ENCODE data around the gene FAM193B. TPM values are rescaled to one million over a fixed set of nuclear protein-coding genes. Genes with fewer than 3 reads are reported as not detected.

FAM193B gene
- total and polyA plus RNA-seq, 2 of the 13 experiments (the other 11 are each of a cell fraction or from before 2014, with no cell fraction given), result 21.2 to 40.9 TPM

DNA sequence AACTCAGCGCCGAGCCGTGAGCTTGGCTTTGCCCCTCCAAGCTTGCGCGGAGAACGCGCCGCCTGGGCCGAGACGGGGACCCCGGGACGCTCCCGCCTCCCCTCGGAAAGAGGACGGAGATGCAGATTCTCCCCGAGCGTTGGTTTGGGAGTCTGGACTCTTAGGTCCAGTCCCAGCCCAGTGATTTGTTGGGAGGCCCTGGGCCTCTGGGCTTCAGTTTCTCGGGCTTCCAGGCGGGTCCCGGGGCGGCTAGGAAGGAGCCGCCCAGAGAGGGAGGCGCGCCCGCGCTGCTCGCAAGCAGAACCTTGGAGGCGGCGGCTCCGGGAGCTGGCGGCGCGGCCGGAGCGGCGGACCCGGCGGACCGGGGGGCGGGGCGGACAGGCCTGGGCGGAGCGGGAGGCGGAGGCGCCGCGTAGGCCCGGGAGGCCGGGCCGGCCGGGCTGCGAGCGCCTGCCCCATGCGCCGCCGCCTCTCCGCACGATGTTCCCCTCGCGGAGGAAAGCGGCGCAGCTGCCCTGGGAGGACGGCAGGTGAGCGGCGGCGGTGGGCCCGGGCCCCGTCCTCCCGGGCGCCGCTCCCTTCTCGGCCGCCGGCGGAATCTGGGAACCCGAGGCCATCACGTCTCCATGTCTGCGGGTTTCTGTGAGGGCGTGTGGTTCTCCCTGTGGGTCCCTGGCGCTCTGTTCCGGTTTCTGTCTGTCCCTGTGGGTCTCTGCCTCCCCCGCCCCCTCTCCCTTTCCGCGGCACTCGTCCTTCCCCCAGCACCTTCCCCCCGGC is 45.6 kb upstream of the FAM193B start, which contains the start of gene B4GALT7 (continued):
- TF ChIP-seq, protein P1, sequence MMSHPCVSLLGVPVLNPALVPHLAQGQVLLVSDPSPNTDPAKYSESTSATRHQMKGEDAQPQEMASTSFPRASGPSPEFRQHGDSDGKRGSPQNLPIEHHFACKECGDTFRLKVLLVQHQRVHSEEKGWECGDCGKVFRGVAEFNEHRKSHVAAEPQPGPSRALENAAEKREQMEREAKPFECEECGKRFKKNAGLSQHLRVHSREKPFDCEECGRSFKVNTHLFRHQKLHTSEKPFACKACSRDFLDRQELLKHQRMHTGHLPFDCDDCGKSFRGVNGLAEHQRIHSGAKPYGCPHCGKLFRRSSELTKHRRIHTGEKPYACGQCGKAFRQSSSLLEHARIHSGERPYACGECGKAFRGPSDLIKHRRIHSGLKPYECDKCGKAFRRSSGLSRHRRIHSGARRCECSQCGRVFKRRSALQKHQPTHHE (CRISPR knock-in tag; IDR thresholded peaks at IDR 0.05; ENCODE audit: borderline replicate concordance), result peak; percentile 5; the same call in 1 of the 2 replicates
- TF ChIP-seq RELA (CRISPR knock-in tag; IDR thresholded peaks at IDR 0.05) (peak; percentile 42; the same call in 1 of the 2 replicates), CBFB (CRISPR knock-in tag; IDR thresholded peaks at IDR 0.05) (peak; percentile 14; the same call in 1 of the 2 replicates), MYNN (CRISPR knock-in tag; IDR thresholded peaks at IDR 0.05; ENCODE audit: low read depth) (no peak), ZNF441 (CRISPR knock-in tag; IDR thresholded peaks at IDR 0.05; ENCODE audit: borderline replicate concordance) (peak; percentile 29; the same call in 1 of the 2 replicates), ZSCAN29 (CRISPR knock-in tag; conservative IDR thresholded peaks at IDR 0.05) (peak; percentile 73; the same call in 1 of the 2 replicates), POLR2AphosphoS5 (IDR thresholded peaks at IDR 0.05; ENCODE audit: low read depth, low read length) (peak; percentile 57; the same call in 1 of the 2 replicates), JARID2 (CRISPR knock-in tag; IDR thresholded peaks at IDR 0.05; ENCODE audit: insufficient replicate concordance) (no peak), NR2F2 (IDR thresholded peaks at IDR 0.05; ENCODE audit: borderline replicate concordance, low read depth) (peak; percentile 48; the same call in 1 of the 2 replicates), RBAK (CRISPR knock-in tag; IDR thresholded peaks at IDR 0.05) (no peak), FOSL2 (CRISPR knock-in tag; IDR thresholded peaks at IDR 0.05) (no peak; the same call in 1 of the 2 replicates), POGZ (CRISPR knock-in tag; IDR thresholded peaks at IDR 0.05) (peak; percentile 39; the same call in 1 of the 2 replicates), SAP130 (CRISPR knock-in tag; IDR thresholded peaks at IDR 0.05; ENCODE audit: low read depth) (peak; percentile 68)
- TF ChIP-seq, protein P2, sequence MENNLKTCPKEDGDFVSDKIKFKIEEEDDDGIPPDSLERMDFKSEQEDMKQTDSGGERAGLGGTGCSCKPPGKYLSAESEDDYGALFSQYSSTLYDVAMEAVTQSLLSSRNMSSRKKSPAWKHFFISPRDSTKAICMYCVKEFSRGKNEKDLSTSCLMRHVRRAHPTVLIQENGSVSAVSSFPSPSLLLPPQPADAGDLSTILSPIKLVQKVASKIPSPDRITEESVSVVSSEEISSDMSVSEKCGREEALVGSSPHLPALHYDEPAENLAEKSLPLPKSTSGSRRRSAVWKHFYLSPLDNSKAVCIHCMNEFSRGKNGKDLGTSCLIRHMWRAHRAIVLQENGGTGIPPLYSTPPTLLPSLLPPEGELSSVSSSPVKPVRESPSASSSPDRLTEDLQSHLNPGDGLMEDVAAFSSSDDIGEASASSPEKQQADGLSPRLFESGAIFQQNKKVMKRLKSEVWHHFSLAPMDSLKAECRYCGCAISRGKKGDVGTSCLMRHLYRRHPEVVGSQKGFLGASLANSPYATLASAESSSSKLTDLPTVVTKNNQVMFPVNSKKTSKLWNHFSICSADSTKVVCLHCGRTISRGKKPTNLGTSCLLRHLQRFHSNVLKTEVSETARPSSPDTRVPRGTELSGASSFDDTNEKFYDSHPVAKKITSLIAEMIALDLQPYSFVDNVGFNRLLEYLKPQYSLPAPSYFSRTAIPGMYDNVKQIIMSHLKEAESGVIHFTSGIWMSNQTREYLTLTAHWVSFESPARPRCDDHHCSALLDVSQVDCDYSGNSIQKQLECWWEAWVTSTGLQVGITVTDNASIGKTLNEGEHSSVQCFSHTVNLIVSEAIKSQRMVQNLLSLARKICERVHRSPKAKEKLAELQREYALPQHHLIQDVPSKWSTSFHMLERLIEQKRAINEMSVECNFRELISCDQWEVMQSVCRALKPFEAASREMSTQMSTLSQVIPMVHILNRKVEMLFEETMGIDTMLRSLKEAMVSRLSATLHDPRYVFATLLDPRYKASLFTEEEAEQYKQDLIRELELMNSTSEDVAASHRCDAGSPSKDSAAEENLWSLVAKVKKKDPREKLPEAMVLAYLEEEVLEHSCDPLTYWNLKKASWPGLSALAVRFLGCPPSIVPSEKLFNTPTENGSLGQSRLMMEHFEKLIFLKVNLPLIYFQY (CRISPR knock-in tag; IDR thresholded peaks at IDR 0.05; ENCODE audit: borderline replicate concordance), result peak; percentile 75
- TF ChIP-seq, protein P3, sequence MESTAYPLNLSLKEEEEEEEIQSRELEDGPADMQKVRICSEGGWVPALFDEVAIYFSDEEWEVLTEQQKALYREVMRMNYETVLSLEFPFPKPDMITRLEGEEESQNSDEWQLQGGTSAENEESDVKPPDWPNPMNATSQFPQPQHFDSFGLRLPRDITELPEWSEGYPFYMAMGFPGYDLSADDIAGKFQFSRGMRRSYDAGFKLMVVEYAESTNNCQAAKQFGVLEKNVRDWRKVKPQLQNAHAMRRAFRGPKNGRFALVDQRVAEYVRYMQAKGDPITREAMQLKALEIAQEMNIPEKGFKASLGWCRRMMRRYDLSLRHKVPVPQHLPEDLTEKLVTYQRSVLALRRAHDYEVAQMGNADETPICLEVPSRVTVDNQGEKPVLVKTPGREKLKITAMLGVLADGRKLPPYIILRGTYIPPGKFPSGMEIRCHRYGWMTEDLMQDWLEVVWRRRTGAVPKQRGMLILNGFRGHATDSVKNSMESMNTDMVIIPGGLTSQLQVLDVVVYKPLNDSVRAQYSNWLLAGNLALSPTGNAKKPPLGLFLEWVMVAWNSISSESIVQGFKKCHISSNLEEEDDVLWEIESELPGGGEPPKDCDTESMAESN (CRISPR knock-in tag; conservative IDR thresholded peaks at IDR 0.05), result 0 out of 2 replicates have a peak, but pooled peaks have one; percentile 50
- TF ChIP-seq, protein P4, sequence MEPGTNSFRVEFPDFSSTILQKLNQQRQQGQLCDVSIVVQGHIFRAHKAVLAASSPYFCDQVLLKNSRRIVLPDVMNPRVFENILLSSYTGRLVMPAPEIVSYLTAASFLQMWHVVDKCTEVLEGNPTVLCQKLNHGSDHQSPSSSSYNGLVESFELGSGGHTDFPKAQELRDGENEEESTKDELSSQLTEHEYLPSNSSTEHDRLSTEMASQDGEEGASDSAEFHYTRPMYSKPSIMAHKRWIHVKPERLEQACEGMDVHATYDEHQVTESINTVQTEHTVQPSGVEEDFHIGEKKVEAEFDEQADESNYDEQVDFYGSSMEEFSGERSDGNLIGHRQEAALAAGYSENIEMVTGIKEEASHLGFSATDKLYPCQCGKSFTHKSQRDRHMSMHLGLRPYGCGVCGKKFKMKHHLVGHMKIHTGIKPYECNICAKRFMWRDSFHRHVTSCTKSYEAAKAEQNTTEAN (CRISPR knock-in tag; conservative IDR thresholded peaks at IDR 0.05), result no peak
- TF ChIP-seq, protein P5, sequence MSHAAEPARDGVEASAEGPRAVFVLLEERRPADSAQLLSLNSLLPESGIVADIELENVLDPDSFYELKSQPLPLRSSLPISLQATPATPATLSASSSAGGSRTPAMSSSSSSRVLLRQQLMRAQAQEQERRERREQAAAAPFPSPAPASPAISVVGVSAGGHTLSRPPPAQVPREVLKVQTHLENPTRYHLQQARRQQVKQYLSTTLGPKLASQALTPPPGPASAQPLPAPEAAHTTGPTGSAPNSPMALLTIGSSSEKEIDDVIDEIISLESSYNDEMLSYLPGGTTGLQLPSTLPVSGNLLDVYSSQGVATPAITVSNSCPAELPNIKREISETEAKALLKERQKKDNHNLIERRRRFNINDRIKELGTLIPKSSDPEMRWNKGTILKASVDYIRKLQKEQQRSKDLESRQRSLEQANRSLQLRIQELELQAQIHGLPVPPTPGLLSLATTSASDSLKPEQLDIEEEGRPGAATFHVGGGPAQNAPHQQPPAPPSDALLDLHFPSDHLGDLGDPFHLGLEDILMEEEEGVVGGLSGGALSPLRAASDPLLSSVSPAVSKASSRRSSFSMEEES (CRISPR knock-in tag; IDR thresholded peaks at IDR 0.05), result 0 out of 2 replicates have a peak, but pooled peaks have one; percentile 25
